ENCODE data around the gene PHF20. TPM values are rescaled to one million over a fixed set of nuclear protein-coding genes. Genes with fewer than 3 reads are reported as not detected.
A peak's percentile ranks its signal among the peaks of the same experiment; 100 is the strongest.

PHF20 gene
- total and polyA plus RNA-seq, 2 donors (not counting 3 experiments of a cell fraction or from before 2014, with no cell fraction given) = 25.0 to 45.8 TPM

DNA sequence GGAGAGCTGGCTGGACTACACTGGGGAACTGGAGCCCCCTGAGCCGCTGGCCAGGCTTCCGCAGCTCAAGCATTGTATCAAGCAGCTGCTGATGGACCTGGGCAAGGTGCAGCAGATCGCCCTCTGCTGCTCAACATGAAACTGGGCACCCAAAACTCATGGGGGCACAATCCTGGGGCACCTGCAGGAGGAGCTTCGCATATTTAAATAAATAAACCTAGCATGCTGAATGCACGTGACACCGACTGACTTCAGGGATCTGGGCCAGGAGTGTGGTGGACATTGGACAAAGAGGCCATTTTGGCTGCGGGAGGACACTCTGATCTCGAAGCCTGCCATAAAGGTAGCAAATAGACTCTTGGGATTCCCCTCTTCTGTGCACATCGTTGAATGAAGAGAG is 175.7 kb downstream of the PHF20 start:
- CTCF ChIA-PET = interaction anchor here (0.9 to 1.2 kb wide), 6 partner anchors 20 to 328 kb away, joined by 3 to 8 read pairs (median 4); no protein-coding TSS in a partner anchor
- Histone ChIP-seq H3K79me2 (ENCODE audit: control insufficient read depth, insufficient read depth, low read length) (peaks cover 7% of the 10 kb centered on the region), H3K4me3 (replicated peaks in 1 of 3; ENCODE audit: insufficient read depth in 1 of 3, low read depth in 1 of 3, low read length in 3 of 3) (no peak overlapping the region), H4K20me1 (replicated peaks; ENCODE audit: control insufficient read depth, extremely low read depth, insufficient read depth, low read length) (no peaks in the 10 kb centered on the region), H3K9me3 (replicated peaks; ENCODE audit: control insufficient read depth, insufficient read depth, low read length) (no peaks in the 10 kb centered on the region), H3K4me2 (ENCODE audit: insufficient read depth, low read length) (no peak overlapping the region), H3K27me3 (ENCODE audit: control insufficient read depth in 2 of 2, insufficient read depth in 2 of 2, low read length in 2 of 2) (no peaks in the 10 kb centered on the region), H2AFZ (ENCODE audit: low read depth, low read length) (no peak overlapping the region), H3K9me1 (replicated peaks; ENCODE audit: control insufficient read depth, extremely low read depth, insufficient read depth, low read length) (no peaks in the 10 kb centered on the region), H3K27ac (ENCODE audit: insufficient read depth, low read depth, low read length) (no peak overlapping the region), H3K36me3 (ENCODE audit: control insufficient read depth in 2 of 2, extremely low read depth in 1 of 2, insufficient read depth in 2 of 2, low read length in 2 of 2) (peaks cover 0 to 15% of the 10 kb centered on the region in 2 experiments), H3K4me1 (ENCODE audit: control insufficient read depth, extremely low read depth, insufficient read depth, low read length) (peaks cover 2% of the 10 kb centered on the region), H3K9ac (replicated peaks; ENCODE audit: extremely low read depth, insufficient read depth, low read length) (no peak overlapping the region)
- dilution Hi-C loops (cut with MboI; ENCODE audit: extremely low pct_ligation_motif_present, low sequenced_read_pairs) (no loop called here), intact Hi-C loops (cut with micrococcal nuclease) (no loop called here)
- POLR2A ChIA-PET = interaction anchor here (0.7 kb wide), 1 partner anchor 594 kb away, joined by 3 read pairs; the partner anchor contains the start of gene MYL9
- FAIRE-seq (no peak), DNase-seq (ENCODE audit: low read depth, low spot score) (peak; percentile 14)
- BruUV-seq (replicated peaks) = no TSS peak
- TF ChIP-seq, protein P1, sequence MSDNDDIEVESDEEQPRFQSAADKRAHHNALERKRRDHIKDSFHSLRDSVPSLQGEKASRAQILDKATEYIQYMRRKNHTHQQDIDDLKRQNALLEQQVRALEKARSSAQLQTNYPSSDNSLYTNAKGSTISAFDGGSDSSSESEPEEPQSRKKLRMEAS (IDR thresholded peaks at IDR 0.05; ENCODE audit: insufficient read depth, insufficient read length) = no peak
- TF ChIP-seq, protein P2, sequence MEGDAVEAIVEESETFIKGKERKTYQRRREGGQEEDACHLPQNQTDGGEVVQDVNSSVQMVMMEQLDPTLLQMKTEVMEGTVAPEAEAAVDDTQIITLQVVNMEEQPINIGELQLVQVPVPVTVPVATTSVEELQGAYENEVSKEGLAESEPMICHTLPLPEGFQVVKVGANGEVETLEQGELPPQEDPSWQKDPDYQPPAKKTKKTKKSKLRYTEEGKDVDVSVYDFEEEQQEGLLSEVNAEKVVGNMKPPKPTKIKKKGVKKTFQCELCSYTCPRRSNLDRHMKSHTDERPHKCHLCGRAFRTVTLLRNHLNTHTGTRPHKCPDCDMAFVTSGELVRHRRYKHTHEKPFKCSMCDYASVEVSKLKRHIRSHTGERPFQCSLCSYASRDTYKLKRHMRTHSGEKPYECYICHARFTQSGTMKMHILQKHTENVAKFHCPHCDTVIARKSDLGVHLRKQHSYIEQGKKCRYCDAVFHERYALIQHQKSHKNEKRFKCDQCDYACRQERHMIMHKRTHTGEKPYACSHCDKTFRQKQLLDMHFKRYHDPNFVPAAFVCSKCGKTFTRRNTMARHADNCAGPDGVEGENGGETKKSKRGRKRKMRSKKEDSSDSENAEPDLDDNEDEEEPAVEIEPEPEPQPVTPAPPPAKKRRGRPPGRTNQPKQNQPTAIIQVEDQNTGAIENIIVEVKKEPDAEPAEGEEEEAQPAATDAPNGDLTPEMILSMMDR (IDR thresholded peaks at IDR 0.05; ENCODE audit: extremely low read depth in 1 of 2, insufficient read depth in 1 of 2, low read depth in 1 of 2, low read length in 2 of 2) = peak; percentile 34 to 51

DNA sequence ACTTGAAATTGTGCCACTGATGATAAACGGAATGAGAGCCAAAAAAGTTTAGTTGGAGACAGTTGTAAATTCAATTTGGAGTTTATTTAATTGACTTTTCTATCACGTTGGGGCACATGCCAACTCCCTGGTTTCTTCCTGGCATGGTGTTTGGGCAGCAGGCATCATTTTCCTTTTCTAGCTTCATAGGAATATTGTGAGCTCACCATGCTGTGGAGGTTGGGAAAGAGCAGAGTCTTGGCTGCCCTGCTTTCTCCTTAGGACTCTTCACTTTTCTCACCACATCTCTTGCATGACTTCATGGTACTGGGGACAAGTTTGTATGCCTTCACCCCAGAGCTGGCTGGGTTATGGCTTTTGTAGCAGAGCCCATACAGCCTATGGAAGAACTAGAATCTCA is 176.1 kb downstream of the PHF20 start:
- no peak for FAIRE-seq
- Histone ChIP-seq H3K9me3 (replicated peaks; ENCODE audit: control insufficient read depth, insufficient read depth, low read length) (no peaks in the 10 kb centered on the region), H3K4me1 (ENCODE audit: control insufficient read depth, extremely low read depth, insufficient read depth, low read length) (peaks cover 6% of the 10 kb centered on the region), H3K9ac (replicated peaks; ENCODE audit: extremely low read depth, insufficient read depth, low read length) (no peak overlapping the region), H3K79me2 (ENCODE audit: control insufficient read depth, insufficient read depth, low read length) (peaks cover 11% of the 10 kb centered on the region), H3K36me3 (ENCODE audit: control insufficient read depth in 2 of 2, extremely low read depth in 1 of 2, insufficient read depth in 2 of 2, low read length in 2 of 2) (peaks cover 0 to 15% of the 10 kb centered on the region in 2 experiments), H3K27me3 (ENCODE audit: control insufficient read depth in 2 of 2, insufficient read depth in 2 of 2, low read length in 2 of 2) (no peaks in the 10 kb centered on the region), H3K9me1 (replicated peaks; ENCODE audit: control insufficient read depth, extremely low read depth, insufficient read depth, low read length) (no peaks in the 10 kb centered on the region), H3K27ac (ENCODE audit: insufficient read depth, low read depth, low read length) (no peak overlapping the region), H3K4me3 (replicated peaks in 1 of 3; ENCODE audit: insufficient read depth in 1 of 3, low read depth in 1 of 3, low read length in 3 of 3) (no peak overlapping the region), H3K4me2 (ENCODE audit: insufficient read depth, low read length) (no peak overlapping the region), H2AFZ (ENCODE audit: low read depth, low read length) (no peak overlapping the region), H4K20me1 (replicated peaks; ENCODE audit: control insufficient read depth, extremely low read depth, insufficient read depth, low read length) (no peaks in the 10 kb centered on the region)
- POLR2A ChIA-PET = no interaction called here
- no peak for TF ChIP-seq MYC (IDR thresholded peaks at IDR 0.05; ENCODE audit: low read depth, low read length)
- no peak for TF ChIP-seq JUN (IDR thresholded peaks at IDR 0.05; ENCODE audit: borderline replicate concordance, insufficient read depth, insufficient read length, low read depth)
- TF ChIP-seq POLR2A (IDR thresholded peaks at IDR 0.05; ENCODE audit: low read depth, low read length) = no peak
- TF ChIP-seq POLR2AphosphoS5 (IDR thresholded peaks at IDR 0.05; ENCODE audit: insufficient read depth, low read depth, low read length) = no peak
- TF ChIP-seq FOS (IDR thresholded peaks at IDR 0.05; ENCODE audit: borderline replicate concordance, insufficient read depth, low read length) = no peak
- TF ChIP-seq, protein P1 (IDR thresholded peaks at IDR 0.05; ENCODE audit: insufficient read depth, insufficient read length) = no peak
- TF ChIP-seq GATA2 (IDR thresholded peaks at IDR 0.05; ENCODE audit: insufficient read depth, insufficient read length, low read depth, low read length) = no peak
- TF ChIP-seq EZH2 (IDR thresholded peaks at IDR 0.05; ENCODE audit: borderline replicate concordance, low read depth, low read length, severe bottlenecking) = no peak
- TF ChIP-seq, protein P2 (IDR thresholded peaks at IDR 0.05; ENCODE audit: extremely low read depth in 1 of 2, insufficient read depth in 1 of 2, low read depth in 1 of 2, low read length in 2 of 2) = no peak
- DNase-seq (ENCODE audit: low read depth, low spot score) = no peak
- dilution Hi-C loops (cut with MboI; ENCODE audit: extremely low pct_ligation_motif_present, low sequenced_read_pairs) (no loop called here), intact Hi-C loops (cut with micrococcal nuclease) (no loop called here)
- BruUV-seq (replicated peaks) = TSS peak; percentile 23
- CTCF ChIA-PET = interaction anchor here (0.9 to 1.2 kb wide), 6 partner anchors 21 to 329 kb away, joined by 3 to 8 read pairs (median 4); no protein-coding TSS in a partner anchor
